ENCODE data around the gene ANXA5.

The ANXA5 gene

GRCh38 chr4:121698236-121698671 lies 1.5 kb upstream of the ANXA5 start:
- Histone ChIP-seq H3K4me1 (ENCODE audit: control insufficient read depth, insufficient read depth, low read length) (no peaks in the 10 kb centered on the region), H3K36me3 (ENCODE audit: control insufficient read depth in 2 of 2, insufficient read depth in 1 of 2, low read length in 2 of 2) (peaks cover 0 to 10% of the 10 kb centered on the region in 2 experiments; a peak in 1 of 3 replicates), H3K27ac (ENCODE audit: extremely low read depth, low read depth, low read length) (no peak overlapping the region), H3K9me3 (ENCODE audit: control insufficient read depth, insufficient read depth, low read depth, low read length) (no peaks in the 10 kb centered on the region), H3K4me3 (ENCODE audit: low read depth, low read length) (no peak overlapping the region)
- ChIA-PET POLR2A (interaction anchor here (0.6 kb wide), 1 partner anchor 13 kb away, joined by 3 read pairs; no protein-coding TSS in a partner anchor), CTCF (no interaction called here)
- TF ChIP-seq ZNF26 (tag by site-specific recombination; IDR thresholded peaks at IDR 0.05), result no peak

GRCh38 chr4:121697564-121697963 lies 784 bp upstream of the ANXA5 start:
- H3K9me3 ChIP-seq (ENCODE audit: control insufficient read depth, insufficient read depth, low read depth, low read length), result no peaks in the 10 kb centered on the region
- ChIA-PET POLR2A (interaction anchor here (0.8 to 2.0 kb wide), 6 partner anchors 10 to 118 kb away, joined by 3 to 27 read pairs (median 7); no protein-coding TSS in a partner anchor), CTCF (interaction anchor here (0.7 kb wide), 1 partner anchor 31 kb away, joined by 3 read pairs; no protein-coding TSS in a partner anchor)
- no peaks in the 10 kb centered on the region for H3K4me1 ChIP-seq (ENCODE audit: control insufficient read depth, insufficient read depth, low read length)
- TF ChIP-seq ZBTB6 (tag by site-specific recombination; IDR thresholded peaks at IDR 0.05) (no peak), KLF9 (tag by site-specific recombination; IDR thresholded peaks at IDR 0.05; ENCODE audit: low read depth) (no peak), ZNF24 (tag by site-specific recombination; IDR thresholded peaks at IDR 0.05) (no peak), ZNF404 (tag by site-specific recombination; IDR thresholded peaks at IDR 0.05) (no peak), ZNF175 (tag by site-specific recombination; IDR thresholded peaks at IDR 0.05) (no peak), ZNF335 (tag by site-specific recombination; conservative IDR thresholded peaks at IDR 0.05) (no peak; the same call in 1 of the 2 replicates), ZBTB1 (tag by site-specific recombination; IDR thresholded peaks at IDR 0.05) (no peak), ZNF302 (tag by site-specific recombination; IDR thresholded peaks at IDR 0.05; ENCODE audit: low read depth) (no peak), IKZF3 (tag by site-specific recombination; IDR thresholded peaks at IDR 0.05) (no peak), ZNF473 (tag by site-specific recombination; IDR thresholded peaks at IDR 0.05) (no peak), ZNF600 (tag by site-specific recombination; IDR thresholded peaks at IDR 0.05) (no peak), ZFP69B (tag by site-specific recombination; IDR thresholded peaks at IDR 0.05) (no peak), ZBTB17 (tag by site-specific recombination; IDR thresholded peaks at IDR 0.05) (no peak)
- H3K36me3 ChIP-seq (ENCODE audit: control insufficient read depth in 2 of 2, insufficient read depth in 1 of 2, low read length in 2 of 2), result peaks cover 0 to 13% of the 10 kb centered on the region in 2 experiments; a peak in 2 of 3 replicates
- no peak overlapping the region; the same call in 1 of the 2 replicates for H3K27ac ChIP-seq (ENCODE audit: extremely low read depth, low read depth, low read length)
- H3K4me3 ChIP-seq (ENCODE audit: low read depth, low read length), result peak overlapping the region; percentile 54

GRCh38 chr4:121696170-121696580 lies 605 bp downstream of the ANXA5 start:
- Histone ChIP-seq H3K4me1 (ENCODE audit: control insufficient read depth, insufficient read depth, low read length) (peaks cover 6% of the 10 kb centered on the region), H3K36me3 (ENCODE audit: control insufficient read depth in 2 of 2, insufficient read depth in 1 of 2, low read length in 2 of 2) (peaks cover 0 to 26% of the 10 kb centered on the region in 2 experiments; a peak in 2 of 3 replicates), H3K27ac (ENCODE audit: extremely low read depth, low read depth, low read length) (peak overlapping the region; percentile 86), H3K4me3 (ENCODE audit: low read depth, low read length) (peak overlapping the region; percentile 77), H3K9me3 (ENCODE audit: control insufficient read depth, insufficient read depth, low read depth, low read length) (no peaks in the 10 kb centered on the region)
- CTCF ChIA-PET, result interaction anchor here (0.7 to 1.0 kb wide), 2 partner anchors 16 to 50 kb away, joined by 3 read pairs; no protein-coding TSS in a partner anchor
- POLR2A ChIA-PET, result interaction anchor here (1.1 to 2.0 kb wide), 7 partner anchors 9 to 120 kb away, joined by 3 to 27 read pairs (median 7); no protein-coding TSS in a partner anchor
- peak; percentile 76 for TF ChIP-seq ZNF335 (tag by site-specific recombination; conservative IDR thresholded peaks at IDR 0.05)
- TF ChIP-seq ZNF341 (tag by site-specific recombination; IDR thresholded peaks at IDR 0.05; ENCODE audit: low read depth), result 0 out of 2 replicates have a peak, but pooled peaks have one; percentile 12
- 0 out of 2 replicates have a peak, but pooled peaks have one; percentile 36 for TF ChIP-seq ZBTB11 (tag by site-specific recombination; conservative IDR thresholded peaks at IDR 0.05; ENCODE audit: low read depth)
- no peak for TF ChIP-seq SCRT2 (tag by site-specific recombination; IDR thresholded peaks at IDR 0.05)
- TF ChIP-seq ZNF639 (tag by site-specific recombination; IDR thresholded peaks at IDR 0.05), result no peak
- TF ChIP-seq ZEB2 (tag by site-specific recombination; IDR thresholded peaks at IDR 0.05), result 0 out of 2 replicates have a peak, but pooled peaks have one; percentile 42
- TF ChIP-seq ZFP69B (tag by site-specific recombination; IDR thresholded peaks at IDR 0.05), result no peak
- TF ChIP-seq ZNF645 (tag by site-specific recombination; IDR thresholded peaks at IDR 0.05), result no peak
- TF ChIP-seq PRDM1 (tag by site-specific recombination; IDR thresholded peaks at IDR 0.05), result peak; percentile 77; the same call in 1 of the 2 replicates
- no peak for TF ChIP-seq ZNF548 (tag by site-specific recombination; IDR thresholded peaks at IDR 0.05)
- no peak for TF ChIP-seq ZNF629 (tag by site-specific recombination; IDR thresholded peaks at IDR 0.05)

Data from HEK293 (cell line).